ENCODE results near the gene CASS4.

CASS4 gene, protein sequence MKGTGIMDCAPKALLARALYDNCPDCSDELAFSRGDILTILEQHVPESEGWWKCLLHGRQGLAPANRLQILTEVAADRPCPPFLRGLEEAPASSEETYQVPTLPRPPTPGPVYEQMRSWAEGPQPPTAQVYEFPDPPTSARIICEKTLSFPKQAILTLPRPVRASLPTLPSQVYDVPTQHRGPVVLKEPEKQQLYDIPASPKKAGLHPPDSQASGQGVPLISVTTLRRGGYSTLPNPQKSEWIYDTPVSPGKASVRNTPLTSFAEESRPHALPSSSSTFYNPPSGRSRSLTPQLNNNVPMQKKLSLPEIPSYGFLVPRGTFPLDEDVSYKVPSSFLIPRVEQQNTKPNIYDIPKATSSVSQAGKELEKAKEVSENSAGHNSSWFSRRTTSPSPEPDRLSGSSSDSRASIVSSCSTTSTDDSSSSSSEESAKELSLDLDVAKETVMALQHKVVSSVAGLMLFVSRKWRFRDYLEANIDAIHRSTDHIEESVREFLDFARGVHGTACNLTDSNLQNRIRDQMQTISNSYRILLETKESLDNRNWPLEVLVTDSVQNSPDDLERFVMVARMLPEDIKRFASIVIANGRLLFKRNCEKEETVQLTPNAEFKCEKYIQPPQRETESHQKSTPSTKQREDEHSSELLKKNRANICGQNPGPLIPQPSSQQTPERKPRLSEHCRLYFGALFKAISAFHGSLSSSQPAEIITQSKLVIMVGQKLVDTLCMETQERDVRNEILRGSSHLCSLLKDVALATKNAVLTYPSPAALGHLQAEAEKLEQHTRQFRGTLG

DNA sequence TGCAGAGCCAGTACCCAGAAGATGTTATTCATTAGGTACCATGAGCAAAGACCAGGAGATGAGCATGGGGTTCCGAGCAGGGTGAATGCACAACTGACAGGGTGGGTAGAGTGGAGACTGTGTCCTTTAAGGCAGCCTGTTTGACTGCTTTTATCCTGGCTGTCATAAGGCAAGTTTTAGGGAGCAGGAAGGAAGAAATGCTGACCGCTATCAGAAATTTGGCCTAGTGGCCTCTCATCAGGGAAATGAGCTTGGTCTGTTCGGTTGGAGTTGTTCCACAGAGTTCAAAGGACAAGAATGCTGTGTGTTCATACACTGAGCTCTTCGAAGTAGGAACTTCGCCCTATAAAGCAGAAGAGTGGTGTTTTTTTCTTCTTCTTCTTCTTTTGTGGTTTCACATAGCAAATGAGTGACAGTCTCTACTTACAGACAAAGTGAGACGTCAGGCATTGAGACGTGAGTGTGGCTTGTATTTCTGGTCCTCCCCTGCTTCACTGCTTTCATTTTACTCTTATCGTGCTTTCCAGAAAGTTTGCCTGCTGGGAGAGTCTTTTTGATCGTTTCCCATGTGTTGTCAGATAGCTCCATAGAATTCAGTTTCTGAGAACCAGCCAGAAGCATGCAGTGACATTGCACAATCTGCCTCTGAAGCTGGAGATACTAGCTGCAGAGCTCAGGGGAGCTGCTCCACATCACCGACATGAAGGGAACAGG is at the start of gene CASS4:
Gene CASS4 (plus strand): TSS at position 502 of the 714 bp plus-strand sequence. CDS start 199 bp downstream, at position 701.
- TF ChIP-seq, protein P1, sequence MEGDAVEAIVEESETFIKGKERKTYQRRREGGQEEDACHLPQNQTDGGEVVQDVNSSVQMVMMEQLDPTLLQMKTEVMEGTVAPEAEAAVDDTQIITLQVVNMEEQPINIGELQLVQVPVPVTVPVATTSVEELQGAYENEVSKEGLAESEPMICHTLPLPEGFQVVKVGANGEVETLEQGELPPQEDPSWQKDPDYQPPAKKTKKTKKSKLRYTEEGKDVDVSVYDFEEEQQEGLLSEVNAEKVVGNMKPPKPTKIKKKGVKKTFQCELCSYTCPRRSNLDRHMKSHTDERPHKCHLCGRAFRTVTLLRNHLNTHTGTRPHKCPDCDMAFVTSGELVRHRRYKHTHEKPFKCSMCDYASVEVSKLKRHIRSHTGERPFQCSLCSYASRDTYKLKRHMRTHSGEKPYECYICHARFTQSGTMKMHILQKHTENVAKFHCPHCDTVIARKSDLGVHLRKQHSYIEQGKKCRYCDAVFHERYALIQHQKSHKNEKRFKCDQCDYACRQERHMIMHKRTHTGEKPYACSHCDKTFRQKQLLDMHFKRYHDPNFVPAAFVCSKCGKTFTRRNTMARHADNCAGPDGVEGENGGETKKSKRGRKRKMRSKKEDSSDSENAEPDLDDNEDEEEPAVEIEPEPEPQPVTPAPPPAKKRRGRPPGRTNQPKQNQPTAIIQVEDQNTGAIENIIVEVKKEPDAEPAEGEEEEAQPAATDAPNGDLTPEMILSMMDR (IDR thresholded peaks at IDR 0.05; ENCODE audit: borderline replicate concordance, insufficient read depth, low read depth, low read length), result no peak
- H3K4me3 ChIP-seq (ENCODE audit: low read depth, low read length), result no peak within 1 kb of the TSS

DNA sequence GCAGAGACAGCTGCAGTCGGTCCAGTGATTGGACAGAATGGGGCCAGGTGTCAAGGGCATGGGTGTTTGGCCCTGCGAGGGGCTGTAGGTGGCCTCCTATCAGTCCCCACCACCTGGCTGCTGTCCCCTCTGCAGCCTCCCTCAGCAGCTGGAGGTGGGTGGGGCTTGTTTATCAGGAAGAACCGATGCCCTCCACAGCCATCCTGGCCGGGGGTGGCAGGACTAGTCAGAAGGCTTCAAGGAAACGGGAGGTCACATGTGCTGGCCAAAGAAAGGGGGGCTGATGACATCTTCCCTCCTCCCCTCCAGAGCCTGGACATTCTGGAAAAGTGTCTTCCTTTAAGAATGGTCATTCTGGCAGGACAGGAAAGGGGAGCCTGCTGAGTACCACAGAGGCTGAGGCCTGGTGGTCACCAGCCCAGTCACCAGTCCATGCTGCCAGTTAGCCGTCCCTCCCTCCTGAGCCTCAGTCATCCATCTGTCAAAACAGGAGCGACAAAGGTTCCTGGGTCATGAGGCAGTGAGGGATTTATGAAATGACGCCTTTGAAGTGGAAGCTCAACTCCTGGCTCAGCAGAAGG is 49.1 kb upstream of the CASS4 start:
- H3K4me3 ChIP-seq (ENCODE audit: low read depth, low read length), result no peak overlapping the region
- TF ChIP-seq, protein P1 (IDR thresholded peaks at IDR 0.05; ENCODE audit: borderline replicate concordance, insufficient read depth, low read depth, low read length), result no peak

DNA sequence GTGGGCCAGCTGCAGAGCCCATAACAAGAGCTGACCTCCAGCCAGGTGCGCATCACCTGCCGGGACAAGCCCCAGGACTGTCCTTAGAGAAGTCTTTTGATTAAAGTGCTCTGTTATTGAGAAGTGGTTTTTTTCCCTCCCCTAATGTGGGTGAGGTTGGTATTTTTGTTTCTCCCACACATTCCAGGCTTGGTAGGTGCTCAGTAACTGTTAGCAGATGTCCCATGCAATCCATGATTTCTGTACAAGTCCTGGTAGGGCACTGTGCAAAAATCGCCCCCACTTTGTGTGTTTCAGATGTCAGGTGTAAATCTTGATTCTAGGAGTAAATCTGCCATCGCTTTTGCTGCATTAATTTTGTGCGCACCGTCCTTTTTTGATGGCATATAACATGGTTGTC is 48.6 kb upstream of the CASS4 start:
- TF ChIP-seq, protein P1 (IDR thresholded peaks at IDR 0.05; ENCODE audit: borderline replicate concordance, insufficient read depth, low read depth, low read length), result no peak
- H3K4me3 ChIP-seq (ENCODE audit: low read depth, low read length), result no peak overlapping the region

DNA sequence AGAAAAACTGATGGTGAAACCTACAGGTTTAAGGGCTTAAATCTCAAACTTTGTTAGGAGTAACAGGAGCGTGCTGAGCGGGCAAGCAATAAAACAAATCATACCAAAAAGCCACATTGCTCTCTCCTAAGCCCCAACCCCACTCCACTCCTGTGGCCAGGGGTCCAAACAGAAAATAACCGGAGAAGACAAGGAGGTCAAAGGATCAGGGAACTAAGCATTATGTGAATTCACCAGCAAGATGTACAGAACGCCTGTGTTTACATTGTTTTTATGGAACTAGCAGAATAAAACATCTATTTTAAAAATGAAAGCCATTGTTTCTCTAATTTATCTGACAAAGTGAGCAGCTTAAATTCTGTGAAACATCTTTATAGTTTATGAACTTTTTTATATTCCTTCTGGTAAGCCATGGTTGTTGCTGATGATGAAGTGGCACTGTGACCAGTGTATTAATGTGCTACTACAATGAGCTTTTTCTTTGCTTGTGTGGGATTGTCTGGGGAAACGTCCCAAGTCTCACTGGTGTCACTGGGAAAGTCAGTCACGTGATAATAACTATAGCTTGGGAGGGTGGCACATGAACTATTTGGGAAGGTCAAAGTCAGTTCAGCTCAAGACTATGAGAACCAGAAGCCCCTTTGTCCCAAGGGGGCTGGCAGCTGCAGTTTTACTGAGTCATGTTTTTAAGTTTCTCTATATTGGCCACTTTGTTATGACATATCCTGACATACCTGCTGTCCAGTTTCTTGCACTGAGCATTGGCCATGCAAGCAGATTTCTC is 43.5 kb upstream of the CASS4 start:
- TF ChIP-seq, protein P1 (IDR thresholded peaks at IDR 0.05; ENCODE audit: borderline replicate concordance, insufficient read depth, low read depth, low read length), result no peak
- no peak overlapping the region for H3K4me3 ChIP-seq (ENCODE audit: low read depth, low read length)

DNA sequence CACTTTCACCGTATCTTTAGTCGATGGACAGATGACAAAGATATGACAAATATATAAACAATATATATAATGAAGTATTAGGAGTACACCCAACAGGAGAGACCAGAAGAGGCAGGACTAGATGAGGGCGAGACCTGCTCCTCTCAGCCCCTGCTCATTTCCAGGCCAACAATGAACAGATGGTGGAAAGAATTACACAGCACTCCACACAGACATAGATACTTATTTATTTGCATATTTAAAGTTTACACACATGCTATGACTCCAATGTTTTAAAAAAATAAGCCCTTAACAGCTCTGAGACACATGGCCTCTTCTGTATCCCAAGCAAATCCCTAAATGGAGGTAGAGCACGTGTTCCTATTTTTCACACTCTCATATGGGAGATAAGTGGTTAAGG is 42.9 kb upstream of the CASS4 start:
- TF ChIP-seq, protein P1 (IDR thresholded peaks at IDR 0.05; ENCODE audit: borderline replicate concordance, insufficient read depth, low read depth, low read length), result no peak
- no peak overlapping the region for H3K4me3 ChIP-seq (ENCODE audit: low read depth, low read length)

DNA sequence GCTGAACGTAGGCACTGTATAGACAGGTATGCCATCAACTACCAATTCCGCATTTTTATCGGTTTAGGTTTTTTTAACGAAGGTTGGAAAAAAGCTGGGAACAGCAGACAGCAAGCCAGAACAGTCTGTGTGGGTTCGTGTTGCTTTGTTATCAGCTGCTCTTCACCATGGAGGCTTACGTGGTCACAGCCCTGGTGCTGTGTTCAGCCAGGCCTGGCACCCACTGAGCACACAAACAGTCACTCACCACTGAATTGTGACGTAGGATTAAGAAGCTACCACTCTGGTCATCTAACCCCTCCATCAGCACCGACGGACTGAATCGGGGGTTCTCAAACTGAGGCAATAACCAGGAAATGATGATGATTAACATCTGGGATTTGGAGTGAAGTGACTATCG is 40.1 kb upstream of the CASS4 start:
- TF ChIP-seq, protein P1 (IDR thresholded peaks at IDR 0.05; ENCODE audit: borderline replicate concordance, insufficient read depth, low read depth, low read length), result no peak
- H3K4me3 ChIP-seq (ENCODE audit: low read depth, low read length), result no peak overlapping the region
